Measurements from ENCODE around the gene BCAS1.

The BCAS1 gene

DNA sequence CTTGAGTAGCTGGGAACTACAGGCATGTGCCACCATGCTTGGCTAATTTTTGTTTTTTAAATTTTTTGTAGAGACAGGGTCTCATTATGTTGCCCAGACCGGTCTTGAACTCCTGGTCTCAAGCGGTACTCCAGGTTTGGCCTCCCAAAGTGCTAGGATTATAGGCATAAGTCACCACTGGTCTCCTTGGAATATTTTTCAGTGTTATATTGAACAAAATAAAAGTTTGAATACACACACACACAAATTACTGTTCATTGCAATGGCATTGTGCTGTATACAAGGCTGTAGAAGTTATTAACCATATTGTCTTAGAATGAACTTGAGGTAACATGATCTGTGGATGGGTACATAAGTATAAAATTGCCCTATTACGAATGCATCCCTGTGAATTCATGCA lies 166.1 kb downstream of the BCAS1 start:
- no peak for DNase-seq

DNA sequence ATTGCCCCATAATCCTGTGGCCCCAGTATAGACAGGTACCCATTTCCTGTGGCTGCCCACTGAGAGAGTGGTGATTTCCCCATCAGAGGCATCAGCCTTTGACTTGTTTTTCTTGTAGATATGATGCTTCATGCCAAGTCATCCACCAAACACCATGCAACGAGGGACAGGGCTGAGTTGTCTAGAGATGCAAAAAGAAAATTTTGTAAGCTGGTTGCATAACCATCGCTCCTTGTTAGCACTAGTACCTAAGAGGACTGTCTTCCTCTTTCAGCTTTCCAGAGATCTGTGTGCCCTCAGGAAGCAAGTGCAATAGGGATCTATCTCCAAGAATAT lies 166.8 kb downstream of the BCAS1 start:
- DNase-seq, result no peak

DNA sequence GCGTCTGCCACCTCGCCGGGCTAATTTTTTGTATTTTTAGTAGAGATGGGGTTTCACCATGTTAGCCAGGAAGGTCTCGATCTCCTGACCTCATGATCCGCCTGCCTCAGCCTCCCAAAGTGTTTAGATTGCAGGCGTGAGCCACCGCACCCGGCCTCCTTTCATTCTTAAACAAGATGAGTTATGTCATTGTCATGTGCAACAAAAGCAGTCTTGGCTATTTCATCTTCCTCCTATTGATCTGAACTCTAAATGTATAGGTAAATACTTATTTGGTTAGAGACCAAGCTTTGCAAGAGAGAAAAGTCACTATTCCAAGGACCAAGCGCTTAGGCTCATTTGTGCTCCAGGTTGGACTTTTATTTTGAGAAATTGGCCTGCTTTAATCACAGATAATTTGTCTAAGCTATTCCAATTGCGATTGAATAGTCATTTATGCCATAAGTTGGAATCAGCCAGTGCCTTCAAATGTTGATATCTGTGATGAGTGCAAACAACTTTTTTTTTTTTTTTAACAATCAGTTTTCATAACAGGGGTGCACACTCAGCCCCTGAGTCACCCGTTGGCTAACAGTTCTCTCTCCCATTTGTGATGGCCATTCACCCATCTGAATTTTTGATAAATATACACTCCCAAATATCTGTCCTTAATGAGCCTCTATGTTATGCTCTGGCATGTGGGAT lies 167.3 kb downstream of the BCAS1 start:
- DNase-seq, result no peak

DNA sequence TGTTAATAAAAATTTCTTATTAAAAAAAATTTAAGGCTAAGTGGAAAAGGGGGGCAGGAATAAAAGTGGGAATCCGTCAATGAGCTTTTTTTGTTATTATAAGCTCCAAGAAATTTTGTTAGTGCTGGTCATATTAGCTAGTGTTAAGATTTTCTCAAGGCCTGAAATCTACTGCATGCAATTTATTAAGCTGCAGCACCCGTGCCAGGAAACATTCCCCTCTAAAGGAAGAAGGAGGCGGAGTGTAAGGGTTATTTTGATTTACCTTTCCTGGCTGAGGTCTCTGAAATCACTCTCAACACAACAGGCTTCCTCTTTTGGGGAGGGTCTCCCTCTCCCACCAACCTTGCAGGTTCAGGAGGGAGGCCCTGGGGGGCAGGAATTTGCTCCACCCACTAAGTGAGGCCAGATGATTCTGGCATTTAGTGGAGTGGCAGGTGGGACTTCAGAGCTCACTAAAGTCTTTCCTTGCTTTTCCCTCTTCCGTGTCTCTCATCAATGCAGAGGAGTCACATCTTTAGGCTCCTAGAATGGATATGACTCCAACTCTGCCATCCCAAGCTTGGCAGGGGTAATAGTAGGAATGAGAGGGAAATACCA lies 168.8 kb downstream of the BCAS1 start:
- no peak for DNase-seq

DNA sequence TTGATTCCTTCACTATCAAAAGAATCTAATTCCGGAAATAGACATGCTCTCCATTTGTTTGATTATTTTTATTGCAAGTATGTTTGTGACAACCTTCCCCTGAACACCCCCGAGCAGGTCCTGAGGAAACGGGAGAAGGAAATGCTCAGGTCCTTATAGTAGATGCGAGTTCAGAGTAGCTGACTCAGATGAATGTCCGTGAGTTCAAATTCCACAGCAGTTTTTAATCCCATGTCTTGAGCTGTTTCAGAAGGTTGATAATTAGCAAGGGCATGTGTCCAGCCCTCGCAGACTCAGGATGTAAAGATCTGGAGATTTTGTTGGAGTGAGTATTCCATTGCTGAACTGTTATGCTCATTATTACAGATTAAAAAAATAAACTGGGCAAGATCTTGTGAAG lies 169.3 kb downstream of the BCAS1 start:
- no peak for DNase-seq

DNA sequence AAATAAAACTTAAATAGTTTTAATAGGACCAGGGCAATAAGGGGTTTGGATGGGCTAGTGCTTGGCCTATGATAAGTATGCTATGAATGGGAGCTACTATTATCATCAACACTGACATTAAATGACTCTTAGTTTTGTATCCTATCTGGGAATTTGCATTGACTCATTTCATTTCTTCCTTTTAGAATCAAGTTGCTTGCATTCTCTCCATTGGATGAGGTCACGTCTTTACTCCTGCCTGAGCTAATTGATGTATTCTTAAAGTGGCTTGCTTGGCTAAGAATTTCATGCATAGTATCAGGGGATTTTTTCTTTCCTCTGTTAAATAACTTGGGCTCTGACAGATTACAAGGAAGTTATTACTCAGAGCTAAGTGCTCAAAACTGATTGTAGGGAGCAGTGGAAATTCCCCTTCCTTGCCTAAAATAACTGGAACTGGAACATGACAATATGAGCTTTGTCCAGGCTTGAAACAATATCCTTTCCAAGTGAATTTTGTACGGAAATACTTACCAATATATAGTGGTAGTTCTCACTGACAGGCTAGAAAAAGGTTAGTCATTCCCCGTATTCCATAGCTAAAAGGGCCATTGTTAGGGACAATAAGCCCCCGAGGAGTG lies 169.9 kb downstream of the BCAS1 start:
- DNase-seq, result no peak

DNA sequence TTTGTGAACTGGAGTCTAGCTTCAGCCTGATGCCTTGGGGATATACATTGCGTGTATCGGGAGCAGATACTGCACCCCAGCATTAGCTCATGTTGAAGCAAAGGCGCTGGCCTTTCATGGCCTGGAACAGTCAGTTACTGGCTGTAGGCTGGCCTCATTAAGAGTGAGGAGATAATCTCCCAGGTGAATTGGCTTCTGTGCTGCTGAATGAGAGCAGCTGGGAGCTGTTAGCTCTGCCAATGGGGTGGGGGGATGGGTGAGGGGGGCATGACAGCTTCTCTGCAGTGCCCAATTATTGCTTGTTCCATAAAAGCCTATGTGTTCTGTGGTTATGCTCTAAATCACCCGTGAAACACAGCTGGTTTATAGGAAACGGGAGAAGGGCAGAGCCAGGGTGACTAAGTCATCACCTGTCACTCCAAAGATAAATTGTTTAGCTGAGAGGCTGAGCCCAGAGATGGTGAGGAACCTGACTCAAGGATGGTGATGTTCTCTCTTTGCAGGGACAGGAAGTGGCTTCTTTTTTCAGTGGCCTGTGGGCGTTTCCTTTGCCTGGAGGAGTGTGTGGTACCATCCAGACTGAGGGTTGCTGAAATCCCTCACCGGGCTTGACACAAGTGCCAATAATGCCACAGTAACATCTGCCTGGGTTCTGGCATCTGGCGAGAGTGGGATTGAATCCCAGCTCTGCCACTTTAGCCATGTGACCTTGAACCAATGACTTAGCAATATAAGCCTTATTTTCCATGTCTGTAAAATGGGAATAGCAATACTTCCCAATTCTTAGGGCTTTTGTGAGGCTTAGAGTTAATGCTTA lies 170.8 kb downstream of the BCAS1 start:
- DNase-seq, result no peak

DNA sequence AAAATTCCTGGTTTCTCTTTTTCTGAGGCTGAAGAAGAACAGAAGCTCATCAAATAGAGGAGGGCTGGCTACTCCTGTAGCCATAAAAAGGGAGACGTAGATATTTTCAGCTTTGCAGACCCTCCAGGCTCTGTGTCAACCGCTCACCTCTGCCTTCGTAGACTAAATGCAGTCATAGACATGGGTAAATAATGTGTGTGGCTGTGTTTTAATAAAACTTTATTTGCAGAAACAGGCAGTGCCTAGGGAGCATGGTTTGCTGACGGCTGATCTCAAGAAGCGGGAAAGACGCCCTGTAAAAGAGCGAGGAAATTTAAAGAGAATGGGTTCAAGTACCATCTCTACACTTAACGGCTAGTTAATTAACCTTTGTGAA lies 171.8 kb downstream of the BCAS1 start:
- DNase-seq, result no peak

DNA sequence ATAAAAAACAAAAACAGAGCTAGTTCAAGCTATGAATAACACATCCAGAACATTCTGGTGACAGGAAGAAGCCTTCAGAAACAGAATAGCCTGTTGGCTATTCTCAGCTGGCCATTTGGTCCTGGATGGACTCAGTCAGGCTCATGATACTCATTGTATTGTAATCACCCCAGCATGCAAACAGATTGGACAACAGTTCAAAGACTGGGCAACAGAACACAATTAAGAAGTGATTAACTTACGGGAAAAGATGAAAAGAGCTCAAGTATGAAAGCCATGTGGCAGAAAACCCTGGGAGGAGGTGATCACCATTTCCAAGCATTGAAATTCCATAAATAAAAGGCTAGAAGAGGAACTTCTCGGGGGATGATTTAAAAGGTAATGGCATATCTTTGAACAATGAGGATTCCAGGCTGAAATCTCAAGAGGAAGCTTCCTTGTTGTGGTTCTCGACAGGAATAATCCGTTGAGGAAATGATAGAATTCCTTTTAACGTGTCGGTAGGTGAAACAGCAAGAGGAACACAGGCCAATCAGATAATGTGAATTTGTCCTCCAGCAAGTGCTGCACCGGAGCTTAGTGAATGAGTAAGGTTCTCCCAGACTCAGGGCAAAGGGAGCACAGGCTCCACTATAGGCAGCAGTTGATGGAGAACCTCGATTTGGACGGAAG lies 172.4 kb downstream of the BCAS1 start:
- no peak for DNase-seq

DNA sequence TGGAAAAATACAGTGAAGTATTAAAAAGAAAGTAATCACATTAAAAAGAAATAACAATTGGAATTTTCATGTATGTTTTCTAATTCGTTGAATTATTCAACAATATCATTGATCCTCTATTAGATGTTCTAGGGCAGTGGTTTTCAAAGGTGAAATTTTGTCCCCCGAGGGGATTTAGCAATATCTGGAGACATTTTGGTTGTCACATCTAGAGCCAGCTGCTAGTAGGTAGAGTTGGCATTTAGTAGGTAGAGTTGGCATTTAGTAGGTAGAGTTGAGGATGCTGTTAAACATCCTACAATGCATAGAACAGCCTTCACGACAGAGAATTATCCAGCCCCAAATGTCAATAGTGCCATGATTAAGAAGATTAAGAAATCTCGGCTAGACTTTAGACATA lies 173.7 kb downstream of the BCAS1 start:
- DNase-seq, result no peak

DNA sequence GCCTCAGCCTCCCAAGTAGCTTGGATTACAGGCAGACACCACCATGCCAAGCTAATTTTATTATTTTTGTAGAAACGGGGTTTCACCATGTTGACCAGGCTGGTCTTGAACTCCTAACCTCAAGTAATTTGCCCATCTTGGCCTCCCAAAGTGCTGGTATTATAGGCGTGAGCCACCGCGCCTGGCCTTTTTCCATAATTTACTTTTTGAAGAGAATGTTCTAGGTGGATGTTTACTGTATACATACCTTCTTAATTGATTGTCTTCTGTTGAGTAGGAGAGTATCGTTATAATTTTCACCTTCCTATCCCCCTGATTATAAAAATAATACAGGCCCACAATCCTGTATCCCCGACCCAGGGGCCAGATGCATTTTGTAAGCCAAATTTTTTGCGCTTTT lies 174.4 kb downstream of the BCAS1 start:
- DNase-seq, result no peak

DNA sequence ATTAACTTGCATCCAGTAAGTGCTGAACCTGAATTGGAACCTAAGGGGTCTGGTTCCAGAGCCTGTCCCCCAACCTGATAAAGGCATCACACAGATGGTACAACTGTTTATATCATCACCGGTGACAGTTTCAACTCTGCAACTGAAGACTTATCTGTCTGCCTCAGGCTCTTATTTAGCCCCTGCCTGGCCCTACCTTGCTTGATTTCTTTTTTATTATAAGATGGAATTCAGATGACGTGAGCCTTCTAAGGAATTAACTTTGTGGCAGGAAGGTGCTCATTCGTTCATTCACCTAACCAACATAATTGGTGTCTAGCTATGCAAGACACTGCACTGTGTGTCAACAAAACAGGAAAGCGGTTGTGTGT lies 175.0 kb downstream of the BCAS1 start:
- DNase-seq, result no peak

DNA sequence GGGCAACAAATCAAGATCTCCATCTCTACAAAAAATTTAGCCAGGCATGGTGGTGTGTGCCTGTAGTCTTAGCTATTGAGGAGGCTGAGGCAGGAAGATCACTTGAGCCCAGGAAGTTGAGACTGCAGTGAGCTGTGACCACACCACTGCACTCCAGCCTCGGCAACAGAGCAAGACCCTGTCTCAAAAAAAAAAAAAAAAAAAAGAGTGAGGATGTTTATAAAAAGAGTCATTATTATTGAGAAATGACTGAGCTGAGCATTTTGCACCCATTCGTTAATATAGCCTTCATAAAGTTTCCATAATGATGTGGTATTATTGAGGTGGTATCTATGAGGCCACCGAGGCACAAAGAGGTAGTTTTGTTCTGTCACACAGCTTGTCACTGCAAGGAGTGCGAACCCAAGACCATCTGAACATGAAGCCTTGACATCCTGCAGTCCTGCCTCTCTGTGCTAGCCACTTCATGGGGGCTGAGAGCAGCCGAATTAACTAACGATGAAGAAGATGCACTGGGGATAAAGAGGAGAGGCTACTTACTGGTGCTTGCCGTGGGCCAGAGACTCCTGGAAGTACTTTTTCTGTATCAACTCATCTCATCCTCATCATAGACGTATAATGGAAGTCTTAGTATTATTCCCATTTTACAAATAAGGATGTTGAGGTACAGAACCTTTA lies 175.5 kb downstream of the BCAS1 start:
- no peak for DNase-seq

Measured in right kidney (tissue), 1 donor.